T-helper 1 cell treated with Interleukin-12 subunit alpha and Interleukin-12 subunit beta and Interleukin-4 antibody, amounts not matched to agents 30 ng/mL and 1 ng/mL, for 36 hours (primary cell): Measurements from ENCODE around the gene POTEI. TPM values are rescaled to one million over a fixed set of nuclear protein-coding genes. Genes with fewer than 3 reads are reported as not detected.
"Not testable (repeated sequence)": the region's sequence is repeated elsewhere in the genome, so short reads cannot be mapped to it uniquely, and the experiment has no call there.

Source experiments
- intact Hi-C: fragments of 100-400 bp; cut with micrococcal nuclease; formaldehyde crosslinking; loops from one replicate; pipeline ENCODE4 v1.15.1; 2024
- total RNA-seq: library from RNA; stranded (reverse); gene quantifications from 2 replicates; pipeline ENCODE4 v1.2.3, GENCODE V29; 2022

POTEI gene
- total RNA-seq, 1 donor from 2014 or later, result not detected

GRCh38 chr2:130491073-130491472, 18.1 kb downstream of the POTEI start:
- intact Hi-C loops, result not testable (repeated sequence)

GRCh38 chr2:130455413-130455812, 53.7 kb downstream of the POTEI start:
- intact Hi-C loops, result not testable (repeated sequence)

DNA sequence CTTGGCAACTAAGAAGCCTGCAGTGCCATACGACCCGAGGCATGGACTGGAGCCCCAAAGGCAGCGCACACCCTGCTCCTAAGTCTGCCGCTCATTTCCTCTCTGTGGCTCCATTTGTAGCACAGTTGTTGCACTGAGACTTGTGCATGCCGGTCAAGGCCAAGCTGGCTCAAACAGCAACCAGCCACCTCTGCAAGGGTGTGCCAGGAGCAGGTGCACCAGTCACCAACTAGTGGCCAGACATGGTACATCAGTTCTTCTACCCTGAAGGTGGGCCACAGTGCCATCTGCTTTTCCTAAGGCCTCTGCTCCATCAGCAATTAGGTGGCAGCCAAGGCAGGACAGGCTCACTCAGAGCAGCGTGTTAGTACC, 54.4 kb downstream of the POTEI start:
- intact Hi-C loops, result not testable (repeated sequence)

GRCh38 chr2:130453955-130454711, 55.0 kb downstream of the POTEI start:
- intact Hi-C loops, result not testable (repeated sequence)

DNA sequence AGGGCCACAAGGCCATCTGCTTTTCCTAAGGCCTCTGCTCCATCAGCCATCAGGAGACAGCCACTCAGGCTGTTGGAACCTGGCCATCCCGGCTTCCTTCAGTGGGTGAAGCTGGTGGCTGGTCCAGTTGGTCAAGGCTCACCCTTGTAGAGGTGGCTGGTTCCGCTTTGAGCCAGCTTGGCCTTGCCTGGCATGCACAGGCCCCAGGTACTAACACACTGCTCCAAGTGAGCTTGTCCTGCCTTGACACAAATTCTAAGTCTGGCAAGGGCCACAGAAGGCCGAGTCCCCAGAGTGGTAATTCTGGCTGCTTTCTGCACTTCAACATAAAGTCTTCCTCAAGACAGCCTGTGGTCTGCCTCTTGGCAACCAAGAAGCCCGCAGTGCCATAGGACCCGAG, 56.2 kb downstream of the POTEI start:
- intact Hi-C loops, result not testable (repeated sequence)

GRCh38 chr2:130451823-130452222, 57.3 kb downstream of the POTEI start:
- intact Hi-C loops, result not testable (repeated sequence)

DNA sequence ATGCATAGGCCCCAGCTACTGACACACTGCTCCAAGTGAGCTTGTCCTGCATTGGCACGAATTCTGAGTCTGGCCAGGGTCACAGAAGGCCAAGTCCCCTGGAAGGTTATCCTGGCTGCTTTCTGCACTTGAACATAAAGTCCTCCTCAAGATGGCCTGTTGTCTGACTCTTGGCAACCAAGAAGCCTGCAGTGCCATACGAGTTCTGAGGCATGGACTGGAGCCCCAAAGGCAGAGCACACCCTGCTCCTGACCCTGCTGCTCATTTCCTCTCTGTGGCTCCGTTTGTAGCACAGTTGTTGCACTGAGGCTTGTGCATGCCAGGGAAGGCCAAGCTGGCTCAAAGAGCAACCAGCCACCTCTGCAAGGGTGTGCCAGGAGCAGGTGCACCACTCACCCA, 57.9 kb downstream of the POTEI start:
- intact Hi-C loops, result not testable (repeated sequence)

DNA sequence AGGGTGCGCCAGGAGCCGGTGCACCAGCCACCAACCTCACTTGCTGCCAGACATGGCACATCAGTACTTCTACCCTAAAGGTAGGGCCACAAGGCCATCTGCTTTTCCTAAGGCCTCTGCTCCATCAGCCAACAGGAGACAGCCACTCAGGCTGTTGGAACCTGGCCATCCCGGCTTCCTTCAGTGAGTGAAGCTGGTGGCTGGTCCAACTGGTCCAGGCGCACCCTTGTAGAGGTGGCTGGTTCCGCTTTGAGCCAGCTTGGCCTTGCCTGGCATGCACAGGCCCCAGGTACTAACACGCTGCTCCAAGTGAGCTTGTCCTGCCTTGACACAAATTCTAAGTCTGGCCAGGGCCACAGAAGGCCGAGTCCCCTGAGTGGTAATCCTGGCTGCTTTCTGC, 58.8 kb downstream of the POTEI start:
- intact Hi-C loops, result not testable (repeated sequence)

GRCh38 chr2:130427631-130428030, 81.5 kb downstream of the POTEI start:
- intact Hi-C loops, result not testable (repeated sequence)

DNA sequence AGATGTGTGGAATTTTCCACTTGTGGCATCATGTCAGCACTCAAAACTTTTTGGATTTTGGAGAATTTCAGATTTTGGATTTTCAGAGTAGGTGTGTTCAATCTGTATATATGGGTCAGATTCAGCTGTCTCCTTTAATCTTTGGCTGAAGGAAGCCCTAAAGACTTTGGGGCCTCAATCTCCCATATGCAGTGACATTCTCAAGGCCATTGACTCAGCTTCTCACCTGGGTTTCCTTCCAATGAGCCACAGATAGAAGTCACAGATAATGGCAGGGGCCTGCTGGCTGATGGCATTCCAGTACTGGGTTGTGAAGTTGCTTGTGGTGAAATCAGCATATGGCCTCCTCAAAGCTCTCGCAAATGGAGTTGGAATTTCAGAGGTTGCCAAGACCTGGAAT, 90.3 kb downstream of the POTEI start:
- intact Hi-C loops, result not testable (repeated sequence)

DNA sequence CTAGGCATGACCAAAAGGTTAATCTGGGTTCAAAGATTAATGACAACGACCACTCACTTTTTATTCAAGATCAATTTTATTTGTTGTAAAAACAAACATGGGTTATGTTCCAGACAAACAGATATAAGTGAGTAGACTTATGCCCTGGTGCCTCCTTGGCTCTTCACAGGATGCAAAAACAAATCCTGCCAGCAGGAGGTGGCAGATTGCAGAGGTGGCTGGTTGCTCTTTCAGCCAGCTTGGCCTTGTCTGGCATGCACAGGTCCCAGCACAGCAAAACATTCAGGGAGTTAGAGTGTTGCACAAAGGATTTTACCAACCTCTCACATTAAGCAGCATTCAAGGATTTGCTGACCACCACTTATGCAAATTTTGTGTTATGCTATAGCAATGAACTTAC, 92.4 kb downstream of the POTEI start:
- intact Hi-C loops, result not testable (repeated sequence)

Other genes with a start within 250 kb of the POTEI start
- 79.3 and 86.2 TPM in 2 replicates for gene IMP4, start 166.4 kb downstream of the POTEI start, total RNA-seq
- 86.2 and 87.0 TPM in 2 replicates for gene PTPN18, start 153.3 kb downstream of the POTEI start, total RNA-seq
- gene CFC1B, start 11.9 kb upstream of the POTEI start, total RNA-seq, result not detected in 2 replicates
- not detected in 2 replicates for gene CFC1, start 90.2 kb upstream of the POTEI start, total RNA-seq
- not detected in 2 replicates for gene POTEJ, start 102.1 kb upstream of the POTEI start, total RNA-seq
- not detected in 2 replicates for gene GPR148, start 219.7 kb upstream of the POTEI start, total RNA-seq
- not detected in 2 replicates for gene AMER3, start 246.2 kb upstream of the POTEI start, total RNA-seq